Ishikawa (cell line): ENCODE measurements around the gene NCK1.

Experiments
- CEBPB ChIP-seq: IDR thresholded peaks from 2 replicates; pipeline ENCODE4 v1.6.1; 2012
- CREB1 ChIP-seq: IDR thresholded peaks from 2 replicates; pipeline ENCODE4 v1.6.1; 2012; ENCODE audit warnings: low read depth
- EP300 ChIP-seq: IDR thresholded peaks from 2 replicates; pipeline ENCODE4 v1.6.1; 2012; ENCODE audit warnings: borderline replicate concordance
- MAX ChIP-seq: IDR thresholded peaks from 2 replicates; pipeline ENCODE4 v1.6.1; 2012
- REST ChIP-seq: IDR thresholded peaks from 2 replicates; pipeline ENCODE4 v1.6.1; 2012; ENCODE audit warnings: low read depth, mild to moderate bottlenecking
- TAF1 ChIP-seq: IDR thresholded peaks from 2 replicates; pipeline ENCODE4 v1.6.1; 2012; ENCODE audit warnings: low read depth, mild to moderate bottlenecking
- USF1 ChIP-seq: IDR thresholded peaks from 2 replicates; pipeline ENCODE4 v1.6.1; 2012
- YY1 ChIP-seq: IDR thresholded peaks from 2 replicates; pipeline ENCODE4 v1.6.1; 2012; ENCODE audit warnings: low read depth
- ZBTB7A ChIP-seq: IDR thresholded peaks from 2 replicates; pipeline ENCODE4 v1.6.1; 2012; ENCODE audit warnings: low read depth

GRCh38 chr3:136928240-136928639 is 66.2 kb downstream of the NCK1 start:
- TF ChIP-seq EP300 (no peak), ZBTB7A (no peak), CEBPB (no peak), CREB1 (no peak), USF1 (no peak), MAX (no peak), YY1 (no peak), TAF1 (no peak), REST (no peak)
